ENCODE results near the gene RIN3.

RIN3 gene

GRCh38 chr14:92728759-92729364 lies 215.3 kb downstream of the RIN3 start:
- DNase-seq: peak; percentile 65

- no peak for DNase-seq
Observed at GRCh38 chr14:92729634-92730358, 216.2 kb downstream of the RIN3 start.

- no peak for DNase-seq
Observed at GRCh38 chr14:92731622-92732115, 218.1 kb downstream of the RIN3 start.

GRCh38 chr14:92733007-92733406 lies 219.4 kb downstream of the RIN3 start:
- DNase-seq: no peak

GRCh38 chr14:92734618-92735017 lies 221.0 kb downstream of the RIN3 start:
- DNase-seq: no peak

GRCh38 chr14:92735344-92735743 lies 221.8 kb downstream of the RIN3 start:
- no peak for DNase-seq

- no peak for DNase-seq
Observed at GRCh38 chr14:92737206-92737605, 223.6 kb downstream of the RIN3 start.

GRCh38 chr14:92737619-92738188 lies 224.1 kb downstream of the RIN3 start:
- no peak for DNase-seq
